Brain microvascular endothelial cell (primary cell): ENCODE results near the gene PKN3.
A peak's percentile ranks its signal among the peaks of the same experiment; 100 is the strongest.

ENCODE experiments used
- DNase-seq: peaks from one replicate; pipeline ENCODE4 v3.0.0-alpha.2; 2020
- H3K27ac ChIP-seq: fragments of 250-450 bp; sonication (Bioruptor Pico); 2 replicates; pipeline ENCODE4 v1.5.1; 2020; ENCODE audit warnings: mild to moderate bottlenecking, moderate library complexity
- H3K27me3 ChIP-seq: fragments of 250-450 bp; sonication (Bioruptor Pico); replicated peaks from 2 replicates; pipeline ENCODE4 v1.5.1; 2020; ENCODE audit warnings: mild to moderate bottlenecking
- H3K36me3 ChIP-seq: fragments of 250-450 bp; sonication (Bioruptor Pico); replicated peaks from 2 replicates; pipeline ENCODE4 v1.5.1; 2020; ENCODE audit warnings: mild to moderate bottlenecking
- H3K4me3 ChIP-seq: 2 replicates; pipeline ENCODE4 v1.5.1; 2011; ENCODE audit warnings: low read depth, mild to moderate bottlenecking, control low read depth, low read length, moderate library complexity
- CTCF ChIP-seq: IDR thresholded peaks from 2 replicates; pipeline ENCODE4 v1.5.1; 2011; ENCODE audit warnings: low read depth, mild to moderate bottlenecking, moderate library complexity, low read length, control low read depth, inconsistent platforms; ENCODE audit errors: missing control alignments
- in situ Hi-C: cut with HindIII; loops from 2 replicates; pipeline ENCODE4 v1.10.0; 2017; ENCODE audit warnings: low sequenced_read_pairs, low pct_ligation_motif_present

PKN3 gene

GRCh38 chr9:128702445-128702948 lies at the start of gene PKN3:
Gene PKN3, plus strand, starts transcription at chr9:128702503. Its CDS starts 413 bp downstream, at chr9:128702916.
- DNase-seq, result peak; percentile 65
- in situ Hi-C loops, result no loop called here
- Histone ChIP-seq H3K27ac (peak within 1 kb of the TSS; percentile 6), H3K4me3 (peak within 1 kb of the TSS; percentile 66), H3K27me3 (no peaks in the 10 kb centered on the region), H3K36me3 (no peaks in the 10 kb centered on the region)
- peak; percentile 83 for TF ChIP-seq CTCF

- Histone ChIP-seq H3K36me3 (no peaks in the 10 kb centered on the region), H3K4me3 (no peak overlapping the region), H3K27me3 (no peaks in the 10 kb centered on the region), H3K27ac (no peak overlapping the region)
- TF ChIP-seq CTCF, result no peak
- no peak for DNase-seq
- in situ Hi-C loops, result no loop called here
These were observed 48.4 kb upstream of the PKN3 start for GRCh38 chr9:128653908-128654307.

GRCh38 chr9:128654481-128654880 lies 47.8 kb upstream of the PKN3 start:
- in situ Hi-C loops, result no loop called here
- H3K27me3 ChIP-seq, result no peaks in the 10 kb centered on the region

GRCh38 chr9:128656416-128657343 lies 45.6 kb upstream of the PKN3 start, which contains the start of gene DYNC2I2:
Gene DYNC2I2, minus strand, starts transcription at chr9:128656847. Its CDS starts 121 bp downstream, at chr9:128656726.
- DNase-seq, result peak; percentile 86
- in situ Hi-C loops, result no loop called here
- Histone ChIP-seq H3K27ac (peak within 1 kb of the TSS; percentile 100), H3K27me3 (no peaks in the 10 kb centered on the region), H3K4me3 (peak within 1 kb of the TSS; percentile 68), H3K36me3 (no peaks in the 10 kb centered on the region)
- no peak for TF ChIP-seq CTCF

More at GRCh38 chr9:128654481-128654880, 47.8 kb upstream of the PKN3 start:
- Histone ChIP-seq H3K36me3 (no peaks in the 10 kb centered on the region), H3K4me3 (no peak overlapping the region), H3K27ac (no peak overlapping the region)
- TF ChIP-seq CTCF, result no peak
- no peak for DNase-seq

GRCh38 chr9:128657344-128657704 lies 45.0 kb upstream of the PKN3 start:
- peak overlapping the region; percentile 100 for H3K27ac ChIP-seq
- no peak for DNase-seq
- H3K27me3 ChIP-seq, result no peaks in the 10 kb centered on the region
- no peak for TF ChIP-seq CTCF
- in situ Hi-C loops, result no loop called here
- no peaks in the 10 kb centered on the region for H3K36me3 ChIP-seq
- H3K4me3 ChIP-seq, result no peak overlapping the region
